ENCODE measurements around the gene RAB26. TPM values are rescaled to one million over a fixed set of nuclear protein-coding genes. Genes with fewer than 3 reads are reported as not detected.

The RAB26 gene, protein sequence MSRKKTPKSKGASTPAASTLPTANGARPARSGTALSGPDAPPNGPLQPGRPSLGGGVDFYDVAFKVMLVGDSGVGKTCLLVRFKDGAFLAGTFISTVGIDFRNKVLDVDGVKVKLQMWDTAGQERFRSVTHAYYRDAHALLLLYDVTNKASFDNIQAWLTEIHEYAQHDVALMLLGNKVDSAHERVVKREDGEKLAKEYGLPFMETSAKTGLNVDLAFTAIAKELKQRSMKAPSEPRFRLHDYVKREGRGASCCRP
- total RNA-seq = under 0.01 and 0.20 TPM in 2 replicates

DNA sequence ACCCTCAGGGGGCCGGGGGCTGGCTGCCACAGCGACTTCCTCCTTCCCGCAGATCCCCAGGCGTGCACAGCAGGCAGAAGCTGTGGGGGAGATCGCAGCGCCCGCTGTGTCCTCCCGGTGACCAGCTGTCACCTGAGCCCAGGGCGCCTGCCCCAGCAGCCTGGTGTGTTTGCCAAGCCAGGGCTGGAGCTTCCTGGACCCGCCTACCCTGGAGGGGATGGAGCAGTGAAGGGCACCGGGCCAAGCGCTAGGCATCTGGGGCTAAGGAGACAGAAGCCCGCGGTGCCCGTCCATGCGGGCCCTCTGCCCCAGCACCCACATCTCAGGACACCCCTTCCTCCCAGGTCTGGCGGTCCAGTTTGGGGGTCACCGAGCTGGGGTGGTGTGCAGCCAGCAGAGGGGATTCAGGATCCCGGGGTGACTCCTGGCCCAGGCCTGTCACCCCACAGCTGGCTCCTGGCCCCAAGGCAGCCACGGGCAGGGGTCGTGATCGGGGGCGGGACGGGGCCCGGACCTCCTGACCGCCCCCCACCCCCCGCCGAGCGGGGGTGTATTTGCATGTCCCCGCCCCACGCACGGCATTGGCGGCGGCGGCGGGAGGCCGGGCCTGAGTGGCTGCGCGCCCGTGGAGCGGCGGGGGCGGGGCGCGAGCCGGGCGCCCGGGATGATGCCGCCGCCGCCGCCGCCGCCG, at the start of gene RAB26:
TSS of gene RAB26 (plus strand) at position 645 of the 691 bp plus-strand sequence. CDS start 159 bp downstream, outside the sequence.

DNA sequence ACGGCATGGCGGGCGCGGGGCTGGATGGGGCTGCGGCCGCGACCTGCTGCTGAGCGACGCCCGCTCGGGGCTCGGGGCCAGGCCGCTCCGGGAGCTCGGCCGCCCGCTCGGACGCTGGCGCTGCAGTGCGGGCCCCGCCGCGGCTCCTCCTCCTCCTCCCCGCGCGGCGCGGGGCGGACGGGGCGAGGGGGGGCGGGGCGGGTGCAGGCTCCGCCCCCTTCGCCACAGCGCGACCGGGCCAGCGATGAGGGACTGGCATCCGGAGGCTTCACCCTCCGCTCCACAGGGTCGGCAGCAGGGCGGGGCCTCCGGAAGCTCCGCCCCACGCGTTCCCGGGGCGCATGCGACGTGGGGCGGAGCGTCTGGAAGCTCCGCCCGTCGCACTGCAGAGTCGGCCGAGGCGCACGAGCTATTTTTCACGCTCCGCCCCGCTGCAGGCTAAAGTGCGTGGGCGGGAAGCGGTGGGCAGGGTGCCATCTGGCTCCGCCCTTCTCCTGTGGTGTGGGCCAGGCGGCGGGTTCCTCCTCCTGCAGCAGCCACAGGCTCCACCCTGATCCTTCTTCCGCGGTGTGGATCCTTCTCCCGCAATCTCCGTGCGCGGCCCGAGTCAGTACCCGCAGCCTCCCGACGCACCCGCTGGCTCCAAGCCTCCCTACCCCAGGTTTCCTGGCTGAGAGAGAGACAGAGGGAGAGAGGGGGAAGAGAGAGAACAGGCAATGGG, 12.5 kb upstream of the RAB26 start, which contains the start of gene PKD1:
TSS of gene PKD1 (minus strand) at position 129 of the 721 bp plus-strand sequence. CDS start 209 bp downstream, outside the sequence.

DNA sequence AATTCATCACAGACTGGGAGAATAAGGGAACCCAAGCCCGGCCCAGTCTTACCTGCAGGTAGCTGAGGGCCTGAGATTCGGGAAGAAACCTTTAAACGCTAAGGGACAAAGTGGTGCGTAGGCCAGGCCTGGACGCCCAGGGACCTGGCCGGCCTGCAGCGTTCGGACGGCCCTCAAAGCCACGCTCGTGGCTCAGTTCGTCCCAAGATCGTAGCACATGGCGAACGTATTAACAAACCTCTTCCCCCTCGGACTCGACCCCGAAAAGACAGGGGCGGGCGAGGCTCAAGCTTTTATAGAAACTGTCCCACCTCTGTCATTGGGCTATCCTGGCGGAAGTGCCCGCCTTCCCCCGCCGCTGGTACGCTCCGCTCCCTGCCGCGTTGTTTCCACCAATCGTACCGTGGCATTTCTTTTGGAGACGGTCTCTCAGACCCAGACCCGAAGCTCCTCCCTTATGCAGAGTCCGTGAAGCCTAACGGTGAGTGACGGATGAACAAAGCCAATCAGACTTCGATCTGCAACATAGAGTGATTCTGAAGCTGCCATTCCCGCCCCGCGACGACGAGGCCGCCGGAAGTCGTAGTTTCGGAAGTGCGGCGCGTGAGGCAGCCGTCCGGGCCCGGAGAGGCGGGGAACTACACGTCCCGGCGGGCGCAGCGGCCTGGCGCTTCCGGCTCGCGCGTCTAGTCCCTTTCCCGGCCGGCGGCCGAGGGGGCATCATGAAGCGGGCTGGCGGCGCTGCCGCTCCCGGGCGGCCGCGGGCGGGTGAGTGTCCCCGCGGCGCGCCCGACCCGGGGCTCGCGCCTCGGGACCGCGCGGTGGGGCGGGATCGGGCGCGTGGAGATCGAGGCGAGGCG, 6.9 kb downstream of the RAB26 start, which contains the start of gene TRAF7:
TSS of gene TRAF7 (plus strand) at position 692 of the 860 bp plus-strand sequence. CDS start 8,139 bp downstream, outside the sequence.

DNA sequence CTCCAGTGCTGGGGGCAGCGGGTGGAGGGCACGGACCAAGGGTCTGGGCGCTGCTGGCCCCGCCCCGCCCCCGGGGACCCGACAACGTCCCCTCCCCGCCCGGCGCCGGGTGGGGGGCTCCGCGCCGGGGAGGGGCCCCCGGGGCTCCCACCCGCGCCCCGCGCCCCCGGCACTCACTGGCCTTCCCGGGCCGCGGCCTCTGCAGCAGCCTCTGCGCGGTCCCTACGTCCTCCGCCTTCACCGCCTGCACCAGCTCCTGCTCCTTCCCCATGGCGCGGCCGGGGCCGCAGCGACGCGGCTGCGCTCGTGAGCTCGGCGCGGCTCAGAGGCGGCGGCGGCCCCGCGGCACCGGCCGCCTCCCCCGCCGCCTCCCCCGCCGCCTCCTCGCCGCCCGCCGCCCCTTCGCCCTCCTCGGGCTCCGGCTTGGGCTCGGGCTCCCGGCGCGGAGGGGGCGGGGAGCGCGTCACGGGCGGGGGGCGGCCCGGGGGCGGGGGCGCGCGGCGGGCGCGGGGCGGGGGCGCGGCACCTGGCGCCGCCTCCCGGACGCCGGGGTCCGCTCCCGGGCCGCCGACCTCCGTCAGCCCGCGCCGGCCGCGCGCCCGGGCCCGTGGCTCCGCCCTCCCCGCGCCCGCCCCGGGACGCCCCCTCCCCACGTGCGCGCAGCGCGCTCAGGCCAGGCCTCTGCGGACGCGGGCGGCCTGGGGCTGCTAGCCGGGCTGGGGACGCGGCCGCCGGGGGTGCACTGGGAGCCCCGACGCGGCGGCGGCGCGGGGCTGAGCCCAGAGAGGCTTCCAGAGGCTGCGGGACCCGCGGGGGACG, 47.9 kb downstream of the RAB26 start, which contains the start of gene CASKIN1:
TSS of gene CASKIN1 (minus strand) at position 444 of the 819 bp plus-strand sequence. CDS start at position 271, 173 bp downstream.

Small RNA genes within 50 kb of the gene (small RNA-seq; reads per million reads assigned to genes)
- gene MIR3180-5 (not detected), gene MIR4516 (not detected), gene RF00019 (not detected), gene SNORD60 (not detected)

Other genes starting within 250 kb of the RAB26 start
- not detected in 2 replicates for gene HS3ST6, start 230.2 kb upstream of the RAB26 start, total RNA-seq
- 12.7 and 15.4 TPM in 2 replicates for gene MSRB1, start 205.4 kb upstream of the RAB26 start, total RNA-seq
- gene RPL3L, start 193.9 kb upstream of the RAB26 start, total RNA-seq = not detected in 2 replicates
- 133 and 161 TPM in 2 replicates for gene NDUFB10, start 189.1 kb upstream of the RAB26 start, total RNA-seq
- 1,799 and 3,882 TPM in 2 replicates for gene RPS2, start 183.8 kb upstream of the RAB26 start, total RNA-seq
- not detected in 2 replicates for gene RNF151, start 181.8 kb upstream of the RAB26 start, total RNA-seq
- 49.2 and 51.6 TPM in 2 replicates for gene TBL3, start 176.6 kb upstream of the RAB26 start, total RNA-seq
- 0.39 TPM in 1 of 2 replicates, not detected in the other for gene NOXO1, start 167.2 kb upstream of the RAB26 start, total RNA-seq
- gene GFER, start 164.4 kb upstream of the RAB26 start, total RNA-seq = 9.9 and 13.1 TPM in 2 replicates
- 0.73 and 1.4 TPM in 2 replicates for gene SYNGR3, start 158.7 kb upstream of the RAB26 start, total RNA-seq
- gene ZNF598, start 138.8 kb upstream of the RAB26 start, total RNA-seq = 26.8 and 35.0 TPM in 2 replicates
- 1.5 TPM in 1 of 2 replicates, not detected in the other for gene NPW, start 128.8 kb upstream of the RAB26 start, total RNA-seq
- gene NHERF2, start 121.7 kb upstream of the RAB26 start, total RNA-seq = 4.8 and 5.1 TPM in 2 replicates
- gene NTHL1, start 100.8 kb upstream of the RAB26 start, total RNA-seq = 19.7 and 31.6 TPM in 2 replicates
- 56.2 and 62.2 TPM in 2 replicates for gene TSC2, start 100.6 kb upstream of the RAB26 start, total RNA-seq
- 95.8 and 107 TPM in 2 replicates for gene PKD1, start 12.7 kb upstream of the RAB26 start, total RNA-seq
- gene TRAF7, start 7.2 kb downstream of the RAB26 start, total RNA-seq = 61.0 and 70.0 TPM in 2 replicates
- gene CASKIN1, start 48.0 kb downstream of the RAB26 start, total RNA-seq = under 0.01 and 0.73 TPM in 2 replicates
- 26.0 and 36.7 TPM in 2 replicates for gene MLST8, start 56.8 kb downstream of the RAB26 start, total RNA-seq
- gene BRICD5, start 62.2 kb downstream of the RAB26 start, total RNA-seq = 0.37 and 1.6 TPM in 2 replicates
- 17.3 and 23.5 TPM in 2 replicates for gene PGP, start 66.2 kb downstream of the RAB26 start, total RNA-seq
- 30.1 and 34.4 TPM in 2 replicates for gene E4F1, start 75.0 kb downstream of the RAB26 start, total RNA-seq
- under 0.01 and 1.2 TPM in 2 replicates for gene DNASE1L2, start 87.8 kb downstream of the RAB26 start, total RNA-seq
- gene ECI1, start 103.0 kb downstream of the RAB26 start, total RNA-seq = 29.9 and 30.5 TPM in 2 replicates
- 81.6 and 118 TPM in 2 replicates for gene RNPS1, start 119.5 kb downstream of the RAB26 start, total RNA-seq
- gene ABCA3, start 192.1 kb downstream of the RAB26 start, total RNA-seq = 0.39 and 0.73 TPM in 2 replicates

Data from subcutaneous preadipocyte (primary cell).